GM12865 (cell line): ENCODE data around the gene SLMAP.

Experiments
- DNase-seq: peaks from one replicate; pipeline ENCODE4 v3.0.0; 2010; ENCODE audit warnings: low read depth
- H3K4me3 ChIP-seq: 2 replicates; pipeline ENCODE4 v1.5.1; 2011; ENCODE audit warnings: mild to moderate bottlenecking, low read depth, low read length, control low read depth
- TF ChIP-seq, protein P1 (sequence below): IDR thresholded peaks from 2 replicates; pipeline ENCODE4 v1.5.1; 2011; ENCODE audit warnings: low read length, control low read depth, low read depth, inconsistent platforms; ENCODE audit not compliant: insufficient read depth; ENCODE audit errors: missing control alignments

The SLMAP gene

DNA sequence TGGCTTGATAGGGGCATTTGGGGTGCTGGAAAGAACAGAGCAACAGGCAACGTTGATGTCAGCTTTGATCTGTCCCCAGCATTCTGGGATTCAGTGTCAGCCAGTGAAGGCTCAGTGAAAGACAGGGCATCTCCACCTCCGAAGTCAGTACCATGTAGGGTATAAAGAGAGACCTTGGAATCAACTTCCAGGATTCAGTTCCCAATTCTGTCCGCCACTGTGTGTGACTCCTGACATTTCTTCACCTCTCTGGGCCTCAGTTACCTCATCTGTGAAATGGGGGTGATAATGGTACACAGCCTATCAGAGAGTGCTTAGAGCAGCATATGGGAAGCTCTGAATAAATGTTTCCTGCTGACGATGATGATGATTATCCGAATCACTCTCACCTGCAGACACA, 196.5 kb downstream of the SLMAP start:
- DNase-seq = no peak
- H3K4me3 ChIP-seq = no peak overlapping the region
- TF ChIP-seq, protein P1, sequence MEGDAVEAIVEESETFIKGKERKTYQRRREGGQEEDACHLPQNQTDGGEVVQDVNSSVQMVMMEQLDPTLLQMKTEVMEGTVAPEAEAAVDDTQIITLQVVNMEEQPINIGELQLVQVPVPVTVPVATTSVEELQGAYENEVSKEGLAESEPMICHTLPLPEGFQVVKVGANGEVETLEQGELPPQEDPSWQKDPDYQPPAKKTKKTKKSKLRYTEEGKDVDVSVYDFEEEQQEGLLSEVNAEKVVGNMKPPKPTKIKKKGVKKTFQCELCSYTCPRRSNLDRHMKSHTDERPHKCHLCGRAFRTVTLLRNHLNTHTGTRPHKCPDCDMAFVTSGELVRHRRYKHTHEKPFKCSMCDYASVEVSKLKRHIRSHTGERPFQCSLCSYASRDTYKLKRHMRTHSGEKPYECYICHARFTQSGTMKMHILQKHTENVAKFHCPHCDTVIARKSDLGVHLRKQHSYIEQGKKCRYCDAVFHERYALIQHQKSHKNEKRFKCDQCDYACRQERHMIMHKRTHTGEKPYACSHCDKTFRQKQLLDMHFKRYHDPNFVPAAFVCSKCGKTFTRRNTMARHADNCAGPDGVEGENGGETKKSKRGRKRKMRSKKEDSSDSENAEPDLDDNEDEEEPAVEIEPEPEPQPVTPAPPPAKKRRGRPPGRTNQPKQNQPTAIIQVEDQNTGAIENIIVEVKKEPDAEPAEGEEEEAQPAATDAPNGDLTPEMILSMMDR = no peak

DNA sequence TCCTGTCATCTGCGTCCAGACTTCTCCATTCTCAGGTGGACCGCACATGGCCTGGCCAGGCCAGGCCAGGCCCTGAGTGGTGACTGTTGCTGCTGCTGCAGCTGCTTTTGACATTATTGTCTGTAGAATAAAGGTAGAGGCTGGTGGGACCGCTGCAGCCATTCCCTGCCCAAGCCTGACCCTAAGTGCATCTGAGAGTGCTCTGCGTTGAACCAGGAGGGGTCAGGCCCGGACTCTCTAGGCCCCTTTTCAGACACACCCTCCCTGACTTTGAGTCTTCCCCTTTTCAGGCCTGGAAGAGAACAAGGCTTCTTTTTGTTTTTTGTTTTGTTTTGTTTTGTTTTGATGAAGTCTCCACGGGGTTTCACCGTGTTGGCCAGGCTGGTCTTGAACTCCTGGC, 197.5 kb downstream of the SLMAP start:
- H3K4me3 ChIP-seq = no peak overlapping the region
- TF ChIP-seq, protein P1 = no peak
- DNase-seq = no peak

DNA sequence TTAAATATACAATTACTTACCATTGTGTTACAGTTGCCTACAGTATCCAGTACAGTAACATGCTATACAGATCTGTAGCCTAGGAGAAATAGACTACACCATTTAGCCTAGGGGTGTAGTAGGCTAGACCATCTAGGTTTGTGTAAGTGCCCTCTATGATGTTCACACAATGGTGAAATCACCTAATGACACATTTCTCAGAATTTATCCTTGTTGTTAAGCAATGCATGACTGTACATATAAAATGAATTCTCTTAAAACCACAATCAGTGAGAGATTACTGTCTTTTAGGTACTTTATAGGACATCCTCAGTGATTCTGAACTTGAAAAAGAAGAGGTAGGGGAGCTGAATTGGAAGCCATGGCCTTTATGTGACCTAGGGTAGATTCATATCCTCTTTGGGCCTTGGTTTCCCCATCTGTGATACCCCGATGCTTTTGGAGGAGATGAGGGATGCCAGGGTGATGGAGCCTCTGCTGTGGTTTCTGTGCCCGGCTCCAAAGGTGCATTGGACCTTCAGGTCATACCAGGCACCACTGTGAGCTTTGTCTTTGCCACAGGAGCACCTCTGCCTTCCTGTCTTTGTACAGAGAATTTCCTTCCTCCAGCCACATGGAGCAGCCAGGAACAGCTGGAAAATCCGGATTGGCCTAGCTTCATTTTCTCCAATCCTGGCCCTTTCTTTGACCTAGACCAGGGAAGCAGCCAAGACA, 200.2 kb downstream of the SLMAP start:
- TF ChIP-seq, protein P1 = no peak
- no peak for DNase-seq

DNA sequence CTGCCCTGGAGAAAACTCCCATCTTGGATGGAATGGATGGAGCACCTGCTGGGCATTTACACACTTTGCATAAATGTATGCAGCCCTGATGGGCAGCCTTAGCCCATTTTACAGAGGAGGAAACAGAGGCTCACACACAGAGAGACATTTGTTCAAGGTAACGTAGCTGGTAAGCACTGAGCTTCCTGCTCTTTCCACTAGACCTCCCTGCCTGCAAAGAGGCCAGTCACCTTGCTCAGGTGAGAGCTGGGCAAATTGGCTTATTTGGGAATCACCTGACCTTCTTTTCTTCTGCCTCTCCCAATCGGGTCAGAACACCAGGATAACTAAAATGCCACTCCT, 200.7 kb downstream of the SLMAP start:
- DNase-seq = no peak
- TF ChIP-seq, protein P1 = no peak
- no peak overlapping the region for H3K4me3 ChIP-seq

More for the DNA sequence above, 200.2 kb downstream of the SLMAP start:
- H3K4me3 ChIP-seq = no peak overlapping the region

DNA sequence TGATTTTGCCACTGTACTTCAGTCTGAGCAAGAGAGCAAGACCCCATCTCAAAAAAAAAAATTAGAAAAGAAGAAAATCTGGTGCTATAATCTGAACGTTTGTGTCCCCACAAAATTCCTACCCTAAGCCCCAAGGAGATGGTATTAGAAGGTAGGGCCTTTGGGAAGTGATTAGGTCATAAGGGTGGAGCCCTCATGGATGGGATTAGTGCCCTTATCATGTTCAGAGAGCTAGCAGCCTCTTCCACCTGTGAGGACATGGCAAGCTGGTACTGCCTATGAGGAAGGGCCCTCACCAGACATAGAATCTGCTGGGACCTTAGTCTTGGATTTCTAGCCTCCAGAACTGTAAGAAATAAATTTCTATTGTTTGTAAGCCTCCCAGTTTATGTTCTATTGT, 201.7 kb downstream of the SLMAP start:
- TF ChIP-seq, protein P1 = no peak
- no peak for DNase-seq
- H3K4me3 ChIP-seq = no peak overlapping the region

DNA sequence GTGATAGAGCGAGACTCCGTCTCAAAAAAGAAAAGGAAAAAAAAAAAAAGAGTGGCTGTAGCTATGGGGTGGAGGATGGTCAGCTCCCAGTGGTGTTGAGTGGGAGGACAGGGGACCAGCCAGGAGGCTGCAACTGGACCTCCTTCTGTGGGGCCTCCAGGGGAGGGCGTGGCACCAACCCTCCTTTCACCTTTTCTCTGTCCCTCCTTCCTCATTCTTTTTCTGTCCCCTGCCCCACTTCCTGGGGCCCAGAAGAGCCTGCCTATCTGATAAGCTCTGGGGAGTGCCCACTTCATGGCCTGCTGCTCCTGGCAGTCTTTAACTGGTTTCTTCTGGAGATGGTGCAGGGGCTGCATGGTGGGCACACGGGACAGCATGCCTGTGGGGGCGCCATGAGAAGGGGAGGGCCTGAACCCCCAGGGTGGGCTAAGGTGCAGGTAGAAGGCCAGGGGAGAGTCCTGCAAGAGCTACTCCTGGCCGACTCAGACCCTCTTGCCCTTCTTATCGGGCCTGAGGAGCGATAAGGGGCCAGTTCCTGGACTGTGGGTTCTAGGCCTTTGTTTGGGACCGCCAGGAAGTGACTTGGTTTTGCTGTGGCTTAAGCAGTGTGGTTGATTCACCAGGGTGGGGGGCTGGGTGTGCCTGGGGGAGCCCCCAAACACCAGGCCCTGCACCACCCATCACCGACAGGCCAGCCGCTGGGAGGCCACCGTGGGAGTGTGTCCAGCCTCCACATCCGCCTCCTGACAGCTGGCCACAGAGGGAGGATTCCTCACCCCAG, 202.7 kb downstream of the SLMAP start:
- TF ChIP-seq, protein P1 = no peak
- DNase-seq = no peak
- no peak overlapping the region for H3K4me3 ChIP-seq
